Activated T-helper 1 cell treated with Interleukin-2 at 50 U/mL for 16 hours (primary cell): Measurements from ENCODE around the gene AK5.

Source experiments
- DNase-seq: peaks from one replicate; pipeline ENCODE4 v3.0.0-alpha.2; 2020; ENCODE audit warnings: low read depth

Gene AK5

GRCh38 chr1:77592906-77593305 is 311.1 kb downstream of the AK5 start:
- DNase-seq: no peak

DNA sequence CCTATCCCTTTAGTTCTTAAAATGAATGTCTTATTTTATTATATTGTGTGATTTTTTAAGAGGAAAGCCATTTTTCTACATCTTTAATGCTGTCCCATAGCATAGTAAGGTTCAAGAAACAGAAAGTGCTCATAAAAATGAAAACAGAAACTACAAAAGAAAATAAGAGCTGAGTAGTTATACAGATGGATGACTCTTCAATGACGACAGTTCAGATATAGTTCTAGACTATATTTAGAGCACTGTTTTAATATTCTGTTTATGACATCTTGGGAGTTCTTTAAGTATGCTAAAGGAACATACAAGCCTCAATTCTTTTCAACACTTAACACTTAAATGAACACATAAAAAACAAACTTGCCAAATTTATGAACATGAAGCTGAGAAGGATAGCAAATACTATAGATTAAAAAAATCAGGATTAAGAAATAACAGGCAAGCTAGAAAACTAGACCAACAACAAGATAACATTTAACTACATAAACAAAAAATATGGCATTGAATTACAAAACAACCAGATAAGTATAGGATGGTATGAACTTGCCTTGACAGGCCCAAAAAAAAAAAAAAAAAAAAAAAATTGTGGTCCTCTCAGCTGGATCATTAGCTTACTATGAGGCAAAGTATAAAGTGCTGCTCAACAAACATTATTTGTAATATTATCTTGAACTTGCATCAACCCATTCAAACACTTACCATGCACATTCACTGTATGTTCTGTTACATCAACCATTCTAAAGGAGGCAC is 312.7 kb downstream of the AK5 start:
- no peak for DNase-seq

DNA sequence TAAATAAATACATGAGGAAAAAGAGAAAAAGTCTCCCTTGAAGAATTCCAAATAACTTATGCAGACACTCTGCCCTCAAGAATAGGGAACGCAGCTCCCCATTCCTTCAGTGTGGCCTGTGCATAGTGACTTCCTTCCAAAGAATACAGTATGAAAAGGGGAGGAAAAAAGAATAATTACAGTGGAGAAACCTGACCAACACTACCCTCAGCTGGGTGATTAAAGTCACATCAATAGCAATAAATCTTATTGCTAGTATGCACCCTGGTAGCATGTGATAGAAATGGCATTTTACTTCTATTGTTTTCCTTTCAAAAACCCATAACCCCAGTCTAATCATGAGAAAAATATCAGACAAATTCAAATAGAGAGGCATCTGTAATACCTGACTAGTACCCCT is 315.5 kb downstream of the AK5 start:
- DNase-seq: no peak

DNA sequence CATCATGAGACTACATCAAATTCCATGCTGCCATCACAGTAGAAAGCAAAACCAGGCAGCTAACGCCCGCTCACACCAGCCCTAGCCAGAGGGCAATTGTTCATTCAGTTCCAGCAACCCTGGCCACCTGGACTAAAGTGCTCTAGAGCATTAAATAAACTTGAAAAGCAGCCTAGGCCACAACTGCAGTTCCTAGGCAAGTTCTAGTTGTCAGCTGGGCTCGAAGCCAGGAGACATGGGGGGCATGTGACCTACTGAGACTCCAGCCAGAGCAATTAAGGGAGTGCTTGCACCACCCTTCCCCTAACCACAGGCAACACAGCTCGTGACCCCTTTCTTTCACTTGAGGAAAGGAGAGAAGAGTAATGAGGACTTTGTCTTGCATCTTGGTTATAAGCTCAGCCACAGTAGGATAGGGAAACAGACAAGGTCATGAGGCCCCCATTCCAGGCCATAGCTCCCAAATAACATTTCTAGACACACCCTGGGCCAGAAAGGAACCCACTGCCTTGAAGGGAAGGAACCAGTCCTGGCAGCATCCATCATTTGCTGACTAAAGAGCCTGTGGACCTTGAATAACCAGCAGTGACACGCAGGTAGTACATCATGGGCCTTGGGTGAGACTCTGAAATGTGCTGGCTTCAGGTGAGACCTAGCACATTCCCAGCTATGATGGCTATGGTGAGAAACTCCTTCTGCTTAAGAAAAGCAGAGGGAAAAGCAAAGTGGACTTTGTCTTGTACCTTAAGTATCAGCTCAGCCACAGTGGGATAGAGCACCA is 323.6 kb downstream of the AK5 start:
- DNase-seq: no peak

DNA sequence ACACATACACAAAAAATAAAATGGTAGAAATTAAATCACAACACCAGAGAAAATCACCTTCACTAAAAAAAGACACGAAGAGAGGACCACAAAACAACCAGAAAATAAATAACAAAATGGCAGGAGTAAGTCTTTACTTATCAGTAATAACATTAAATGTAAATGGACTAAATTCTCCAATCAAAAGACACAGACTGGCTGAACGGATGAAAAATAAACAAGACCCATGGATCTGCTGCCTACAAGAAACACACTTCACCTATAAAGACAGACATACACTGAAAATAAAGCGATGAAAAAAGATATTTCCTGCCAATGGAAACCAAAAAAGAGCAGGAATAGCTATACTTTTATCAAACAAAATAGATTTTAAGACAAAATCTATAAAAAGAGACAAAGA is 327.1 kb downstream of the AK5 start:
- DNase-seq: no peak
